ENCODE results near the gene C1QTNF5.

- TF ChIP-seq POLR2A (IDR thresholded peaks at IDR 0.05) = no peak
- no peak for TF ChIP-seq CTCF (IDR thresholded peaks at IDR 0.05)
These were observed 20.5 kb upstream of the C1QTNF5 start for GRCh38 chr11:119361056-119361787.
